Keratinocyte (primary cell): ENCODE results near the gene RBMX. TPM values are rescaled to one million over a fixed set of nuclear protein-coding genes. Genes with fewer than 3 reads are reported as not detected.
"Not testable (repeated sequence)": the region's sequence is repeated elsewhere in the genome, so short reads cannot be mapped to it uniquely, and the experiment has no call there.

Experiments used
- DNase-seq: peaks from one replicate; pipeline ENCODE4 v3.0.0-alpha.2; 2011; ENCODE audit warnings: low read depth, missing footprints, low spot score
- FAIRE-seq: peaks from 2 replicates; lab custom pipeline; 2011; peaks lifted over from hg19 to GRCh38; lab: Jason Lieb, UNC
- H2AFZ ChIP-seq: 2 replicates; pipeline ENCODE4 v1.6.0; 2012; ENCODE audit warnings: low read length, control low read depth, inconsistent platforms; ENCODE audit not compliant: control insufficient read depth
- H3K27ac ChIP-seq: 2 replicates; pipeline ENCODE4 v1.5.1; 2011; ENCODE audit warnings: low read length; ENCODE audit not compliant: control insufficient read depth, insufficient read depth
- H3K27me3 ChIP-seq: 3 replicates; pipeline ENCODE4 v1.6.0; 2011; ENCODE audit warnings: low read length; ENCODE audit not compliant: control insufficient read depth, insufficient read depth; ENCODE audit errors: extremely low read depth
- H3K36me3 ChIP-seq, 2 experiments: 2 replicates in 1 of 2; 3 replicates in 1 of 2; pipeline ENCODE4 v1.5.1; 2011; ENCODE audit warnings: low read length in 2 of 2, mild to moderate bottlenecking in 1 of 2; ENCODE audit not compliant: control insufficient read depth in 2 of 2, insufficient read depth in 2 of 2; ENCODE audit errors: extremely low read depth in 1 of 2
- H3K4me1 ChIP-seq: 3 replicates; pipeline ENCODE4 v1.5.1; 2011; ENCODE audit warnings: low read length; ENCODE audit not compliant: control insufficient read depth, insufficient read depth; ENCODE audit errors: extremely low read depth
- H3K4me2 ChIP-seq: 3 replicates; pipeline ENCODE4 v1.6.0; 2011; ENCODE audit warnings: low read depth, low read length; ENCODE audit not compliant: control insufficient read depth, insufficient read depth; ENCODE audit errors: extremely low read depth
- H3K4me3 ChIP-seq, 3 experiments: fragments of 200-600 bp in 1 of 3; sonication (generic) in 1 of 3; 2 replicates in 2 of 3; 3 replicates in 1 of 3; pipeline ENCODE4 v1.5.1; 2011 to 2016; ENCODE audit warnings: low read length in 3 of 3, mild to moderate bottlenecking in 3 of 3, control low read depth in 2 of 3, inconsistent platforms in 1 of 3, low read depth in 1 of 3, mixed read lengths in 1 of 3, mixed run types in 1 of 3, moderate library complexity in 1 of 3; ENCODE audit not compliant: control insufficient read depth in 2 of 3, insufficient read depth in 2 of 3; ENCODE audit errors: extremely low read depth in 1 of 3
- H3K79me2 ChIP-seq: 2 replicates; pipeline ENCODE4 v1.6.0; 2012; ENCODE audit warnings: low read length; ENCODE audit not compliant: control insufficient read depth, insufficient read depth
- H3K9ac ChIP-seq: 3 replicates; pipeline ENCODE4 v1.6.0; 2011; ENCODE audit warnings: low read length; ENCODE audit not compliant: control insufficient read depth, insufficient read depth; ENCODE audit errors: extremely low read depth
- H3K9me1 ChIP-seq: 3 replicates; pipeline ENCODE4 v1.6.0; 2011; ENCODE audit warnings: low read length; ENCODE audit not compliant: control insufficient read depth, insufficient read depth; ENCODE audit errors: extremely low read depth
- H3K9me3 ChIP-seq: 2 replicates; pipeline ENCODE4 v1.5.1; 2012; ENCODE audit warnings: low read depth, low read length; ENCODE audit not compliant: control insufficient read depth
- H4K20me1 ChIP-seq: 3 replicates; pipeline ENCODE4 v1.6.0; 2011; ENCODE audit warnings: low read length; ENCODE audit not compliant: control insufficient read depth, insufficient read depth; ENCODE audit errors: extremely low read depth
- CTCF ChIP-seq, 3 experiments: IDR thresholded peaks in 1 of 3; conservative IDR thresholded peaks in 1 of 3; optimal IDR thresholded peaks in 1 of 3; 2 replicates in 2 of 3; 3 replicates in 1 of 3; pipeline versions ENCODE3 to v1.5.1; 2011; ENCODE audit warnings: low read length in 3 of 3, mild to moderate bottlenecking in 3 of 3, moderate library complexity in 2 of 3, control low read depth in 1 of 3, inconsistent platforms in 1 of 3; ENCODE audit not compliant: insufficient read depth in 2 of 3; ENCODE audit errors: extremely low read depth in 1 of 3
- EZH2 ChIP-seq: IDR thresholded peaks from one replicate; pipeline ENCODE4 v1.6.1; 2012; ENCODE audit warnings: inconsistent platforms, mild to moderate bottlenecking, low read length, moderate library complexity
- dilution Hi-C: fragments of 300-500 bp; cut with MboI; formaldehyde crosslinking; loops from one replicate; pipeline ENCODE4 v1.7.0; 2020; ENCODE audit warnings: low sequenced_read_pairs; ENCODE audit not compliant: extremely low pct_ligation_motif_present
- polyA plus RNA-seq, 5 experiments: library from polyadenylated mRNA; depleted of rRNA in 3 of 5; stranded (reverse) in 3 of 5; stranded (forward) in 1 of 5; unstranded in 1 of 5; fragments of >200 nt; gene quantifications; 1 replicate in 1 of 5; 2 replicates in 3 of 5; 3 replicates in 1 of 5; pipeline versions ENCODE4 v1.2.1 to v1.2.3, GENCODE V29; 2011 to 2012; ENCODE audit warnings: missing spikeins in 2 of 5, low read depth in 1 of 5, low replicate concordance in 1 of 5

RBMX gene
- polyA plus RNA-seq, 1 donor (not counting 4 experiments of a cell fraction or from before 2014, with no cell fraction given) = 151 TPM

GRCh38 chrX:136896121-136896914 is 15.8 kb upstream of the RBMX start:
- DNase-seq (no peak), FAIRE-seq (no peak)
- H3K36me3 ChIP-seq = no peaks in the 10 kb centered on the region
- H4K20me1 ChIP-seq = no peaks in the 10 kb centered on the region
- H3K4me1 ChIP-seq = no peaks in the 10 kb centered on the region
- H2AFZ ChIP-seq = no peak overlapping the region
- H3K9me3 ChIP-seq = no peaks in the 10 kb centered on the region
- H3K4me3 ChIP-seq = no peak overlapping the region
- no peak overlapping the region for H3K27ac ChIP-seq
- H3K27me3 ChIP-seq = no peaks in the 10 kb centered on the region
- TF ChIP-seq CTCF (optimal IDR thresholded peaks at IDR 0.05 in 1 of 3, IDR thresholded peaks at IDR 0.05 in 1 of 3, conservative IDR thresholded peaks at IDR 0.05 in 1 of 3; ENCODE audit: extremely low read depth in 1 of 3, insufficient read depth in 2 of 3, low read length in 3 of 3) = no peak
- TF ChIP-seq EZH2 = no peak
- no peak overlapping the region for H3K4me2 ChIP-seq
- no peaks in the 10 kb centered on the region for H3K9me1 ChIP-seq
- no peak overlapping the region for H3K9ac ChIP-seq
- H3K79me2 ChIP-seq = no peaks in the 10 kb centered on the region
- dilution Hi-C loops = no loop called here

- dilution Hi-C loops = no loop called here
- no peaks in the 10 kb centered on the region for H3K9me3 ChIP-seq
- DNase-seq (no peak), FAIRE-seq (no peak)
- H3K27me3 ChIP-seq = no peaks in the 10 kb centered on the region
- no peak for TF ChIP-seq EZH2
- no peak for TF ChIP-seq CTCF (optimal IDR thresholded peaks at IDR 0.05 in 1 of 3, IDR thresholded peaks at IDR 0.05 in 1 of 3, conservative IDR thresholded peaks at IDR 0.05 in 1 of 3; ENCODE audit: extremely low read depth in 1 of 3, insufficient read depth in 2 of 3, low read length in 3 of 3)
- no peaks in the 10 kb centered on the region for H3K79me2 ChIP-seq
- H3K9ac ChIP-seq = no peak overlapping the region
- H3K9me1 ChIP-seq = no peaks in the 10 kb centered on the region
- H3K4me3 ChIP-seq = no peak overlapping the region
- H3K4me1 ChIP-seq = no peaks in the 10 kb centered on the region
- H3K36me3 ChIP-seq = no peaks in the 10 kb centered on the region
- H2AFZ ChIP-seq = no peak overlapping the region
- no peak overlapping the region for H3K27ac ChIP-seq
- H4K20me1 ChIP-seq = no peaks in the 10 kb centered on the region
- no peak overlapping the region for H3K4me2 ChIP-seq
Measured at GRCh38 chrX:136892412-136892811, 11.9 kb upstream of the RBMX start.

DNA sequence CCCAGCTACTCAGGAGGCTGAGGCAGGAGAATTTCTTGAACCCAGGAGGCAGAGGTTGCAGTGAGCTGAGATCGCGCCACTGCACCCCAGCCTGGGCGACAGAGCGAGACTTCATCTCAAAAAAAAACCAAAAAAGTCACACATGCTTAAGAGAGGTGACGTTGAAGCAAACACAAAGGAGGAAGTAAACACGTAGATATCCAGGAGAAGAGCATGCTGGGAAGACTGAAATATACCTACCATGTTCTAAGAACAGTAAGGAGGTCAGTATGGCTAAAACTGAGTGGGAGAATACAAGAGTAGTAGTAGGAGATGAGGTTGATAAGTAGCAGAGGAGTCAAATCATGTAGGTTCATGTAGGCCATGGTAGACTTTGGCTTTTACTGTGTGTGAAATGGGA is 10.1 kb upstream of the RBMX start:
- H3K27ac ChIP-seq, H3K9me1 ChIP-seq, H3K9me3 ChIP-seq, H4K20me1 ChIP-seq, H3K79me2 ChIP-seq, H3K4me2 ChIP-seq, dilution Hi-C loops, H3K27me3 ChIP-seq, H3K36me3 ChIP-seq, H3K4me3 ChIP-seq, H2AFZ ChIP-seq, H3K9ac ChIP-seq, H3K4me1 ChIP-seq, DNase-seq, FAIRE-seq: not testable (repeated sequence)
